ENCODE measurements around the gene SENP2. TPM values are rescaled to one million over a fixed set of nuclear protein-coding genes. Genes with fewer than 3 reads are reported as not detected.

SENP2 gene
- total RNA-seq, 2 experiments from 2014 or later = 31.4 to 32.4 TPM

DNA sequence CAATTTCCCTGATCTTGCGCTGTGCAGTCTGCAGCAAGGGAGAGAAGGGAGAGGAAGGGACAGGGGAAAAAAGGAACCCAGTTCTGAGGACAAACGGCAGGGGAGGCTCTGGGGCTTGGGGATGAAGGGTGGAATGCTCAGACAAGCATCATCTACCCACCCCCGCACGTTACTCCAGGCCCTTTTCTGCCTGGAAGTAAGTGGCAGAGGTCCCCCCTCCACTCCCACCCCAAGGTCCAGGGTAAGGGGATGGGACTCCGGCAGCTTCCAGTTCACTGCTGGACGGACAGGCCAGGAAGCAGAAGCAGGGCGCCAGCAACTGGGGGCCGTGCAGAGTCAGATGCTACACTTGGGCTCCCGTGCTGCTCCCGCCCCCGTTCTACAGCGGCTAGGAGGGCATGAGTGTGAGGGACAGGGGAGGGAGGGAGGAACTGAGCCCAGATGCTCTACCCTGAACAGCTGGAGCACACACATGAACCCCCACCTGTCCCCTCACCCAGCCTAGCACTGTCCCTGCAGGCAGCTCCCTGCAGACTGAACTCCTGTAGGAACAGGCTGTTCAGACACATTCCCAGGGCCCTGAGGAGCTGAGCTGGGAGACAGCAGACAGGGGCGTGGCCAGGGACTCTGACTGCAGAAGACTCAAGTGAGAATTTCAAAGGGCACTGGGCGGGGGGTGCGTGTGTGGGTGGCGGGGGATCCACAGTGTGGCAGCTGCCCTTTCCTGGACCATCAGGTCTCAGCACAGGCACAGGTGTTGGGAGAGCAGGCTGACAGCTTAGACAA, 59.7 kb downstream of the SENP2 start:
- Mint-ChIP-seq H3K9me3 (no peaks in the 10 kb centered on the region), H3K36me3 (no peaks in the 10 kb centered on the region), H3K4me1 (no peaks in the 10 kb centered on the region), H3K4me3 (no peak overlapping the region), H3K27me3 (peaks cover 2% of the 10 kb centered on the region), H3K27ac (no peak overlapping the region)
- POLR2A ChIA-PET = no interaction called here
- no peak for ATAC-seq (ENCODE audit: low read depth)
- DNase-seq = no peak

DNA sequence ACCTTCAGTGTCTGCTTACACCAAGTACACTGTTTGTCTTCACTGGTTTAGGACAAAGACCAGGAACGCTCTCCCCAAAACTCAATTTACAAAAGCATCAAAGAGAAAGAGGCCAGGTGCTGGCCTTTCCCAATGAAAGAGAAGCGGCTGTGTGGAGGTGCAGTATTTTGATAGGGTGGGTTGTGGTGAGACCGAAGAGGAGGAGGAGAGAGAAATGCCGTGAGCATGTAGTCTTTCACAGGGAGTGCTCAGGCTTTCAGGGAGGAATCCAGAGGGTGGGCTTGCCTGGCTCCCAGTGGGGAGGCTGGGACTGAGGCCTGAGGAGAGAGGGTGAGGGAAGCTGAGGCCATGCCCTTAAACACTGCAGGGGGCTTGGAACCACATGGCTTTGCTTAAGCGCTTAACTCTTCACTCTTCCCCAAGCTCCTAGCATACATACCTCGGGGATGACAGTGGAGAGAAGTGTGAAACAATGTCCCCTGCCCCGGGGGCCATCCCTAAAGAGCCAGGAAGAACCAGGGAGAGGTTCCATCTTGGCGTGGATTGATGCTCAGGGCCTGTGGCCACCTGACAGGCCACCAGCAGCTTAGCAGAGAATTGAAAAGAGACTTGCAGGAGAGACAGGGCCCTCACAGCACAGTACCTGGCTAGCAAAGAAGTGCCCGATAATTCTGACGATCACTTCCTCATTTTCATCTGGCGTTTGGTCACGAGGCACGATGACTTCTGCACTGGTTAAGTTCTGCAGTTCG, 60.5 kb downstream of the SENP2 start:
- ATAC-seq (ENCODE audit: low read depth) (no peak), DNase-seq (no peak)
- no peaks in the 10 kb centered on the region for H3K36me3 Mint-ChIP-seq
- POLR2A ChIA-PET = no interaction called here
- H3K27ac Mint-ChIP-seq = no peak overlapping the region
- H3K9me3 Mint-ChIP-seq = no peaks in the 10 kb centered on the region
- H3K4me3 Mint-ChIP-seq = no peak overlapping the region
- no peaks in the 10 kb centered on the region for H3K4me1 Mint-ChIP-seq
- H3K27me3 Mint-ChIP-seq = peaks cover 2% of the 10 kb centered on the region

DNA sequence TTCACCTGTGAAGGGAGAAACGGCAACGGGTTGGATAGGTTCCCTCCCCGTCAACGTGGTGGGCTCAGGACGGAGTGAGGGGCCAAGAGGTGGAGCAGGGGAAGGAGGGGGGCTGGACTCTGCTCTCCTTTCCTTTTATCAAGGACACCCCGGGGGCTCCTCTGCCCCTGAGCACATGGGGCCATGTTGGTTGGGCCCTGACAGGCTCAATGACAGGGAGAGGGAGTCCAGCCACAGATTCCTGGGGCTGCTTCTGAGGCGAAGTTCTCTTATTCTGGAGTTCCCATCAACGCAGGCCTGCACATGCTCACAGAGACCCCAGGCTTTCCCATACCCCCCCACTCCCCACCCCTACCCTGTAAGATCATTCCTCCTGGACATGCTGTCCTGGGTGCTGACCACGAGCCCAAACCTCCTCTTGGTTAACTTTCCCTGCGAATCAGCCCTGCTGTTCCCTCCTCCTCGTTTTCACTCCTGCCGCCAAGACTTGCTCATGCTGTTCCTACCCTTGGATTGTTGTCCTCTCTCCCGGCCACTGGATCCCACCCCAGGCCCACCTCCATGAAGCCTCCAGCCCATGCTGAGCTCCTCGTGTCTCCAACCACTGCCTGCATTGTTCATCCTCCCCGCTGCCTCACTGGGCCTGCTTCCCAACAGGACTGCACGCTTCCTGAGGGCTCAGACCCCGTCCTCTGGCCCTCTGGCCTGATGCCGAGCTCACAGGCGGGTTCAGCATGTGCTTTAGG, 61.2 kb downstream of the SENP2 start:
- Mint-ChIP-seq H3K9me3 (no peaks in the 10 kb centered on the region), H3K36me3 (no peaks in the 10 kb centered on the region), H3K4me3 (no peak overlapping the region), H3K27me3 (peaks cover 2% of the 10 kb centered on the region), H3K27ac (no peak overlapping the region), H3K4me1 (no peaks in the 10 kb centered on the region)
- no peak for DNase-seq
- no peak for ATAC-seq (ENCODE audit: low read depth)
- POLR2A ChIA-PET = no interaction called here

DNA sequence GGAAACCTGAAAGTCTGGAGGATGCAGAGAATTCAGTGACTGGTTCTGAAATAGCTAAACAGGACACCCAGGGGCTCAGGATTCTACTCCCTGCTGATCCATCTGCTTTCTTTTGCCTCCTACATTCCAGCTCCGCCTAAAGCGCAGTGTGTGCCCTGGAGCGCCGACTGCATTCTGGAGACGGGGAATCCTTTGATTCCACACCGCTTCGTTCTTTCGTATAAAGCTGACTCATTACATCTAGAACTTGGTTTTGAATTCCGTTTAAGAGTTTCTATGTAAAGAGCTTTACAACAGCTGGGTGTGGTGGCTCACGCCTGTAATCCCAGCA, 61.8 kb downstream of the SENP2 start:
- DNase-seq (no peak), ATAC-seq (ENCODE audit: low read depth) (no peak)
- H3K4me1 Mint-ChIP-seq = no peaks in the 10 kb centered on the region
- no peaks in the 10 kb centered on the region for H3K9me3 Mint-ChIP-seq
- no peaks in the 10 kb centered on the region for H3K36me3 Mint-ChIP-seq
- H3K27ac Mint-ChIP-seq = no peak overlapping the region
- no peak overlapping the region for H3K4me3 Mint-ChIP-seq
- POLR2A ChIA-PET = no interaction called here
- peaks cover 2% of the 10 kb centered on the region for H3K27me3 Mint-ChIP-seq

DNA sequence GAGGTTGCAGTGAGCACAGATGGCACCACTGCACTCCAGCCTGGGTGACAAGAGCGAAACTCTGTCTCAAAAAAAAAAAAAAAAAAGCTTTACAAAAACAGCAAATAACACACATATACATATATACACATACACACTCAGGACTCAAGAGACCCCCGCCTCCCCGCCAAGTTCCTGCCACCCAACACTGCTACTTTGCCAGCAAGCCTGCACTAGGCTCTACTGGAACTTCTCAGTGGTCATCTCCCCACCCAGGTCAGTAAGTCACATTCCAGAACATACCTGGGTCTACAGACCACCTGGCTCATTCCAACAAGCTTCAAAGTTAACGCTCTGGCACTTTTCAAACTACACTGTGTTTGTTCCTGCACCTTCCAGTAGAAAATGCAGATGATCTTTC, 62.3 kb downstream of the SENP2 start:
- no peak overlapping the region for H3K4me3 Mint-ChIP-seq
- H3K36me3 Mint-ChIP-seq = no peaks in the 10 kb centered on the region
- H3K4me1 Mint-ChIP-seq = no peaks in the 10 kb centered on the region
- H3K9me3 Mint-ChIP-seq = no peaks in the 10 kb centered on the region
- no peak for ATAC-seq (ENCODE audit: low read depth)
- DNase-seq = no peak
- POLR2A ChIA-PET = no interaction called here
- H3K27ac Mint-ChIP-seq = no peak overlapping the region
- peaks cover 3% of the 10 kb centered on the region for H3K27me3 Mint-ChIP-seq

DNA sequence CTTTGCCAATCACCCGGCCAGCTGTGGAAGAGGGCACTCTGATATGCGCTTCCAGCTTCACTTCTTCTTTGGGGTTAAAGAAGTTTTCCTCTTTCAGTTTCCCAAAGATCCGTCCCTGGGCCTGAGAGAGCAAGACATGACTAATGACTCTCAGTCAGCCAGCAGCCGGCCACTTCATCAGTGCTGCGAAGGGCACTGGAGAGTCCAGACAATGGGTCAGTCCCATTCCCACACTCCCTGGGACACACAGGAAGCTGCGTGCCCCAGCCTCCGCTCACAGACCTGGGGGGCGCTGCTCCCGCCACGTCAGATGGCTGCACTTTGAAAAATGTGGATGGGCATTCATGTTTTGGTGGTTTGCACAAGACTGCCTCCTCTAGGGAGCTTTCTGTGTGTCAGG, 63.3 kb downstream of the SENP2 start:
- POLR2A ChIA-PET = no interaction called here
- Mint-ChIP-seq H3K4me3 (no peak overlapping the region), H3K27me3 (peaks cover 5% of the 10 kb centered on the region), H3K27ac (no peak overlapping the region), H3K9me3 (no peaks in the 10 kb centered on the region), H3K36me3 (no peaks in the 10 kb centered on the region), H3K4me1 (no peaks in the 10 kb centered on the region)
- no peak for ATAC-seq (ENCODE audit: low read depth)
- no peak for DNase-seq

DNA sequence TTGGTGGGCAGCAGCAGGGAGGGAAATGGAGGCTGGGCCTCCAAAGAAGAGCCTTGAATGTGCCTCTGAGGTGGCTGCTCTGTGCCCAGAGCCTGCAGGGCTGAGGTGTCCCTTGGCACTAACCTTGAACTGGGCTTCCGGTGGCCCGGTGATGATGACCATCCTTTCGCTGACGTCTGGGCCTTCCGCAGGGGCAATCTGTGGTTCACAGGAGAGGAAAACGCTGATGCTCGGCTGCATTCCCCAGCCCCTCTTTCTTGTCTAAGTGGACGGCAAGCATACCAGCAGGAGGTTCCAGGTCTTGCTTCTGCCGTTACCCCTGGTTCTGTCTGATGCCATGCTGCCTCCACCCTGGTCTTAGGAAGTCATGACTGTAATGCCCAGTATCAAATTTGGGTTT, 65.9 kb downstream of the SENP2 start:
- Mint-ChIP-seq H3K27me3 (peaks cover 3% of the 10 kb centered on the region), H3K27ac (no peak overlapping the region), H3K4me1 (no peaks in the 10 kb centered on the region), H3K36me3 (no peaks in the 10 kb centered on the region), H3K9me3 (no peaks in the 10 kb centered on the region), H3K4me3 (no peak overlapping the region)
- DNase-seq (no peak), ATAC-seq (ENCODE audit: low read depth) (no peak)
- POLR2A ChIA-PET = no interaction called here

DNA sequence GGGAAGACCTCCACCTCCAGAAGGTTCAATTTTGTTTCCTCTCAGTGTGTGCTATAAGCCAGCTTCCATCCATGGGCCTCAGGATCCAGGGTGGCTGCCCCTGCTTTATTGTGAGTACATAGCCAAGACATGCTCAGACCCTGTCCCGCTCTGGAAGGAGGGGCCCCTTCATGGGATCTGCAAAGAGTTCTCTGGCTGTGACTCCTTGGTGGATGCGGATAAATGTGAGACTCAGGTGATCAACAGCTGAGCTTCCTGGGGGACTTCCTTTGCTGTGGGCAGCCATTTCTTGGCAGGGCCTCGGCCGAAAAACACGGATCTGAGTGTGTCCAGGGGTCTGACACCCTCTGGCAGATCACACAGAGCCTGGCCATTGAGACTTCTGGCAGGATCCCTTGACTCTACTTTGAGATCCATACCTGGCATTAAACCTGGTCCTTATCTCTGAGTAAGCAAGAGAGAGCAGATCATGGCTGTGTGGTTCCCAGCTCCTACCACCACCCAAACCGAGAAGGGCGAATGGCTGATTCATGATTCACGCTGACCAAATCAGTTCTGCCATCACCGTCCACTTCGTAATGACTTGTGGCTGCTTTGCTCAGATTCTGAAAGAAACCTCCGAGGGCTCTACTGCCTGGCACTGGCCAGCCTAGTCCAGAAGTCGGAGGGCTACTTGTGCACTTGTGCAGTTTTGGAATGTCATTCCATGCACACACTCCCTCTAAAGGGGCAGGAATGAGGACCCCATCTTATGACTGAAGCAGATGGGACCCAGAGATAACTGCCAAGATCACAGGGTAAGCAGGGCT, 68.1 kb downstream of the SENP2 start:
- H3K4me1 Mint-ChIP-seq = no peaks in the 10 kb centered on the region
- H3K36me3 Mint-ChIP-seq = no peaks in the 10 kb centered on the region
- peaks cover 4% of the 10 kb centered on the region for H3K27me3 Mint-ChIP-seq
- H3K27ac Mint-ChIP-seq = no peak overlapping the region
- DNase-seq (no peak), ATAC-seq (ENCODE audit: low read depth) (no peak)
- no peaks in the 10 kb centered on the region for H3K9me3 Mint-ChIP-seq
- POLR2A ChIA-PET = no interaction called here
- no peak overlapping the region for H3K4me3 Mint-ChIP-seq

DNA sequence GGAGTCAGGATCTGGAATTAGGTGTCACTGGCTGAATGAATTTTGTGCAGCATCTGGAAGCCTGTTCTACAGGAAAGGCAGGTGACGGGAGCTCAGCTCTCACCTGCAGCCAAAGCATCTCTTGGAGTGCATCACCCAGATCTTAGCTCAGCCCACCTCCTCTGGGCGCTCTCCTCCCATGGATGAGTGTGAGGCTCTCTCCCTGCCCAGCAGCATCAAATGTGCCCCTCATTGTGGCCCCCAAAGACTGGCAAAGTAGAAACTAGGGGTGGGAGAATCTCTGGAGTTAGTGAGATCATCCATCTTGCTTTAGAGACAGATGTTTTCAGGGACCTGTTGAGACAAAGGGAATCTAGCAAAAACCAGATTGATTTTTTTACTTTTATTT, 68.7 kb downstream of the SENP2 start:
- POLR2A ChIA-PET = no interaction called here
- peaks cover 4% of the 10 kb centered on the region for H3K27me3 Mint-ChIP-seq
- no peaks in the 10 kb centered on the region for H3K9me3 Mint-ChIP-seq
- H3K27ac Mint-ChIP-seq = no peak overlapping the region
- ATAC-seq (ENCODE audit: low read depth) = no peak
- no peaks in the 10 kb centered on the region for H3K4me1 Mint-ChIP-seq
- DNase-seq = no peak
- no peak overlapping the region for H3K4me3 Mint-ChIP-seq
- H3K36me3 Mint-ChIP-seq = no peaks in the 10 kb centered on the region

DNA sequence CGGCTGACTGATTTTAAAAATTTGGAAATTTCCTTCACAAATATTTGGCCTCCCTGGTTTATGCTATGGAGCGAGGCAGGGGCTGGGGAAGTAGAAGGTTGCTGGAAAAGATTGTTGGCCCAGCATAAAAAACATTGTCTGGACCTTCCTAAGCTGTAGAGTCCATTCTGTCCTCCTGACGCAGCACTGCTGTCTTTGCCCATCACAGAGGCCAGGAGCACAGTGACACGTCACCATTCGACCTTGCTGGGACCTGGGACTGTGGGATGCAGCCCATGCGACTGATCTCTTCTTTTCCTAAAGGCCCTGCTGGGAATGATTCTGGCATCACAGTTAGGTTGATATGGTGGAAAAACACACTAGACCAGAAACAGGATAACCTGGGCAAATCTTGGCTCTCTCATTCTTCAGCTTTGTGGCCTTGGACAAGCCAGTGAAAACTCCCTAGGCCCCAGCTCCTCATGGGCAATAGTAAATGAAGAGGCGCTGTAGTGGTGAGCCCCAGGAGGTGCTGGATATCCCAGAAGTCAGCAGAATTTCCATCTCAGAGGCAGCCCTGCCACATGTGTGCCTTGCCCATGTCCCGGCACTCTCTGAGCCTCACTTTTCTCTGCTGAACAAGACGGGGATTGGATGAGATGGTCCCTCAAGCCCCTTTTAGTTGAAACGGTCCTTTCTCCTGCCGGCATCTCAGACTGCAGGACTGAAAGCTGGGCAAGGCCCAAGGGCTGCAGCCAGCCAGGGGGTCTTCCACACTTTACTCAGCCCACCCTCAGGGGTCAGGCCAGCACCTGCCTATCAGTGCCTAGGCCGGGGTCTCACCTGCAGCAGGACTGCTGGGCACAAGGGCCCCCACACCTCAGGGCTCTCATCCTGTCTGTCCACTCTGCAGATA, 69.6 kb downstream of the SENP2 start:
- no peak overlapping the region for H3K27ac Mint-ChIP-seq
- POLR2A ChIA-PET = no interaction called here
- ATAC-seq (ENCODE audit: low read depth) (no peak), DNase-seq (no peak)
- peaks cover 4% of the 10 kb centered on the region for H3K27me3 Mint-ChIP-seq
- H3K9me3 Mint-ChIP-seq = no peaks in the 10 kb centered on the region
- no peak overlapping the region for H3K4me3 Mint-ChIP-seq
- no peaks in the 10 kb centered on the region for H3K36me3 Mint-ChIP-seq
- no peaks in the 10 kb centered on the region for H3K4me1 Mint-ChIP-seq

DNA sequence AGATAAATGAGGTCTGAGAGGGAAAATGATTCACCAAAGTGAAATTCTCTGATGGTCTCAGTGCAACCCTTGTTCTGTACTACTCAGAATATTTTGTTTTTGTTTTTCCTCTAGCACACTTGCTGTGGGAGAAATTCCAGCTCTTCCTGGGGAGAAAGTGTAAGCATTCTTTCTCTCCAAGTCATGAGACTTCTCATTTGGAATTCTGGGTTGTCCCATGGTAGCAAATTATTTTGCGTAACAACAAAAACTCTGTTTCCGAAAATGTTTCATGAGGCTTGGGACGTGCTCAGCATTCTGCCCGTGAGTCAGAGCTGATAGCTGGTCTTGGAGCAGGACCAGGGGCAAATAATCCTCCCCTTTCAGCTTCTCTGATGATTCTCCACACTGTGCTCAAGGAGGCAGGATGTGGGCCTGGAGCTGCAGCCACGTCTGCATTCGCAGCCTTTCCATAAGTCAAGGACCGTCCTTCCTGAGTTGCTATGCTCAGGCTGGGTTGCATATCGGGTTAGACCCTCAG, 70.3 kb downstream of the SENP2 start:
- no peaks in the 10 kb centered on the region for H3K36me3 Mint-ChIP-seq
- H3K9me3 Mint-ChIP-seq = no peaks in the 10 kb centered on the region
- H3K27me3 Mint-ChIP-seq = peaks cover 5% of the 10 kb centered on the region
- H3K27ac Mint-ChIP-seq = no peak overlapping the region
- ATAC-seq (ENCODE audit: low read depth) (no peak), DNase-seq (no peak)
- POLR2A ChIA-PET = no interaction called here
- H3K4me1 Mint-ChIP-seq = no peaks in the 10 kb centered on the region
- H3K4me3 Mint-ChIP-seq = no peak overlapping the region

DNA sequence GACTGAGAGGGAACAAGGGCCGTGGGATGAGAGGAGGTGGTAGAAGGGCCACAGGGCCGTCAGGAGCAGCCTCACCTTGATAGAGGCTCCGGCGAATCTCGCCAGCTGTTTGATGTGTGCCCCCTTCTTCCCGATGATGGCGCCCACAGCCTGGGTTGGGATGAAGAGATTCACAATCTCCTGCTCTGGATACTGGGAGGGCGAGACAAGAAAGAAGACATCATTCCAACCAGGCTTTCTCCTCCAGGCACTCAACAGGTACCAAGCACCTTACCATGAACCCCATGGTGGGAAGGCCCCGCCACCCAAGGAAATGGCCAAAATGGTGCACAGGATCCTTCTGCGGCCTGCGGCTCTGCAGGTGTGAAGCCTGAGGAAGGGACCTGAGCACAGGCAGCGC, 71.1 kb downstream of the SENP2 start:
- no peak for ATAC-seq (ENCODE audit: low read depth)

More for the DNA sequence above, 71.1 kb downstream of the SENP2 start:
- Mint-ChIP-seq H3K36me3 (no peaks in the 10 kb centered on the region), H3K4me3 (no peak overlapping the region), H3K9me3 (no peaks in the 10 kb centered on the region), H3K27ac (no peak overlapping the region), H3K4me1 (peaks cover 3% of the 10 kb centered on the region), H3K27me3 (peaks cover 8% of the 10 kb centered on the region)
- POLR2A ChIA-PET = no interaction called here
- no peak for DNase-seq

Measured in activated naive CD8-positive, alpha-beta T cell treated with anti-CD3 and anti-CD28 coated beads, Interleukin-2, amount 10 ng/mL, durations not matched to agents 7 days and 5 days (primary cell).